Suppressor macrophage treated with lipopolysaccharide for 1 hour (primary cell): ENCODE results near the gene CAMK1D.

Experiments
- DNase-seq, 3 donors: peaks; one replicate each; pipeline ENCODE4 v3.0.0-alpha.2; 2020 to 2022

Gene CAMK1D

DNA sequence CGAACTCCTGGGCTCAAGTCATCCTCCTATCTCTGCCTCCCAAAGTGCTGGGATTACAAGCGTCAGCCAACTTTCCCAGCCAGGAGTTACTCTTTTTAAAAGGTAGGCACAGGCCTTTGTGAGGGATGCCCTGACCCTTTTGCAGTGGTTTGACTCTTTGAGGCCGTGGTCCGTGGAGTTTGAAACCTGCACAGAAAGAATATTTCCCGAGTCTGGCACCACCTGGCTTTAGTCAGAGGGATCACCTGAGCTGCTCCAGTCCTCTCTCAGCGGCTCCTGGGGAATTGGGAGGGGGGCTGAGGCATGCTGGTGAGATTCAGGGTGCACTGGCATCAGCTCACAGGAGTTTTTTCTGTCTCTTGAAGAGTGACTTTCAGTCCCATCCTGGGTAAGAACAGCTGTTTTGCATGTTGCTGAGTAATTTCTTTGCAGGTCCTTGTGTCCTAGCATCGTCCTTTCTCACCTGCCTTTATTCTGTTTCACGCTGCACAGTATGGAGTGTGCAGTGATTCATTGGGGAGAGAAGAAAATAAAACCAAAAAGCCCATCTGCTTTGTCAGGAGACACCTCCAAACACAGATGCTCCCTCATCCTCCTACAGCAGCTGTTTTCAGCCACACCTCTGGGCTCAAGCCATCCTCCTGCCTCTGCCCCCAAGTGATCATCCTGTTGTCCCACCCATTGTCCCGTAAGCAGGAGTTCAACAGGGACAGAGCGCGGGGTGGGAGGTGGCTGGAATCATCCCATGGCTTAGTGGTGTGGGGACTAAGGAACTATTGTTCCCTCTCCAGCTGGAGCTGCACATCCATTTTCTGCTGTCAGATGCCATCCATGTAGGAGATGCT lies 284.7 kb downstream of the CAMK1D start:
- DNase-seq: no peak

DNA sequence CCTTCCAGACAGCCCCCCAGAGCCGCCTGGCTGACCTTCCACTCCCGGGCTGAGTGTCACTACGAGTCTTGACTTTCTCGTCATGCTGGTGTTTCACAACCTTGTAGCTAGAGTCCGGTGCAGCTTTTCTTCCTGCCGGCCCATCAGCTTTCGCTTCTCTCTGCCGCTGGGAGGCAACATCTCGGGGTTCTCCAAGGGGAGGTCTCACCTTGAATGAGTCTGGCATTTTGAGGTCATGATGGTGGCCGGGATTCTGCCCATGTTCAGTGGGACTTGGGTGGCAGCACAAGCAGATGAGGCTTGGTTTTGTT lies 285.2 kb downstream of the CAMK1D start:
- DNase-seq: no peak

- DNase-seq: no peak
Observed at GRCh38 chr10:12635127-12635541, 285.8 kb downstream of the CAMK1D start.

DNA sequence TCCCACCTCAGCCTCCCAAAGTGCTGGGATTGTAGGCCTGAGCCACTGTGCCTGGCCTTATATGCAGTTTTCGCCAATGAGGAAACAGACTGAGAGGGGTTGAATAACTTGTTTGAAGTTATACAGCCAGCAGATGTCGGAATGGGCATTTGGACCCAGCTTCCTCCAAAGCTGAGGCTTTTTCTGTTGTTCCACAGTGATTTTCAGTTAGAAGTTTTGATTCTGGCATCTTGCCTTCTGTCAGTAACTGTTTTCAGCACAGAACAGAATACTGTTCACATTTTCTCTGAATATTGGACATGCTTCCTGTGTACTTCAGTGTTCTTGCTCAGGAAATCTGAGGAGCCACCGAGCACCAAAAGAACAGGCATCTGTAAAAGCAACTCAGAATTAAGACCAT lies 287.2 kb downstream of the CAMK1D start:
- no peak for DNase-seq

- no peak for DNase-seq
Observed at GRCh38 chr10:12637649-12638048, 288.3 kb downstream of the CAMK1D start.

DNA sequence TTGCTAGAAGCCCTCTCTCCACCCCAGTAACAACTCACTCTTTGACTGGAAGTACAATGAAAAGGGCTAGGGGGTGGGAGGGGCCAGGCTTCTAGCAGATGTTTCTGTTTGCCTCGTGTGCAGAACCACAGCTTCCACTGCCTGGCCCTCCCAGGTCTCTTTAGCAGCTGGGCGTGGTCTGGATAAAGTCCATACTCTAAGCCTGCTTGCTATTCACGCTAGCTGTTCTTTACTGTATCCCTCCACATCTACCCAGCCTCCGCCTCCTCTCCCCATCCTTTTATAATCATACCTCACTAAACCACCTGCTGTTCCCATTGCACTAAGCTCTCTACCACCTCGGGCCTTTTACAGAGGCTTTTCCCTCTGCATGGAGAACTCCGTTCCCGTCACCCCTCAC lies 288.8 kb downstream of the CAMK1D start:
- DNase-seq: no peak

DNA sequence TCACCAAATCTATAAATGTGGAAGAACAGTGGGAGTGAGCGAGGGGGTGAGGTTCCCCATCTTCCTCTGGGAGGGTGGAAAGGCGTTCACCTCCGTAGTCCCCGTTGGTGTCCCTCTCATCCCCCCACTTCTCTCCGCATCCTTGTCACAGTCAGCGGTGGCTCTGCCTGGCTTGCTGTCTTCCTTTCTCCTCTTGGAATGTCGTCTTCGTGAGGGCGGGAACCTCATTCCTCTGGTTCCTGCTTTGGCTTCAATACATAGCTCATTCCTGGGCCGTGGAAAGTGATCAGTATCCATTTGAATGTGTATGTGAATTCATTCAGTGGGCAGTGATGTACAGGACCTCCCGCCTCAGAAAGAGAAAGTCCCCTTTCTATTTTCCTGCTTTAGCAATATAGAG lies 289.4 kb downstream of the CAMK1D start:
- no peak for DNase-seq

- no peak for DNase-seq
Observed at GRCh38 chr10:12639996-12640944, 290.9 kb downstream of the CAMK1D start.

DNA sequence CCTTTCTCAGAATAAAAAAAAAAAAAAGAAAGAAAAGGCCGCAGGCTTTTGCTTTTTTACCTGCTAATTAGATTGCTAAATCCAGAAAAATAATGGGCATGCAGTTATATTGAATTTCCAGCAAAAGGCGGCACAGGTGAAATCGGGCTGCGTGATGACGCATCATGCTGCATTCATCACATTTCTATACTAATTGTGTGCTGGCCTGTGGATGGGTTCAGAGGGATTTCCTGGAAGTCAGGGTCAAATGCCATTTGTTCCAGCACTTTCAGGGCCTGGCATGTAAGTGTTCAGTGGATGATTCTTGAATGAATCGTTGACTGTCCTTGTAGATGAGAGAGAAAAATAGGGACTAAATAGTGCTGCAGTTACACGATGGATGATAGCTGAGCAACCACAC lies 292.7 kb downstream of the CAMK1D start:
- no peak for DNase-seq

DNA sequence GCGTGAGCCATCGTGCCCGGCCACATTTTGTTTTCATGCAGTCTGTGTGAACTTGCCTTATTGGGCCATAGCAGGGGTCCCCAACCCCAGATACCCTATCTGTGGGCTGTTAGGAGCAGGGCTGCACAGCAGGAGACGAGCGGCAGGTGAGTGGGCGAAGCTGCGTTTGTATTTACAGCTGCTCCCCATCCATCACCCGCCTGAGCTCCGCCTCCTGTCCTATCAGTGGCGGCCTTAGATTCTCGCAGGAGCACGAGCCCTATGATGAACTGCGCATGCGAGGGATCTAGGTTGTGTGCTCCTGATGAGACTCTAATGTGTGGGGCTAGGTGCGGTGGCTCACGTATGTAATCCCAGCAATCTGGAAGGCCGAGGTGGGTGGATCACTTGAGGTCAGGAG lies 293.9 kb downstream of the CAMK1D start:
- no peak for DNase-seq

DNA sequence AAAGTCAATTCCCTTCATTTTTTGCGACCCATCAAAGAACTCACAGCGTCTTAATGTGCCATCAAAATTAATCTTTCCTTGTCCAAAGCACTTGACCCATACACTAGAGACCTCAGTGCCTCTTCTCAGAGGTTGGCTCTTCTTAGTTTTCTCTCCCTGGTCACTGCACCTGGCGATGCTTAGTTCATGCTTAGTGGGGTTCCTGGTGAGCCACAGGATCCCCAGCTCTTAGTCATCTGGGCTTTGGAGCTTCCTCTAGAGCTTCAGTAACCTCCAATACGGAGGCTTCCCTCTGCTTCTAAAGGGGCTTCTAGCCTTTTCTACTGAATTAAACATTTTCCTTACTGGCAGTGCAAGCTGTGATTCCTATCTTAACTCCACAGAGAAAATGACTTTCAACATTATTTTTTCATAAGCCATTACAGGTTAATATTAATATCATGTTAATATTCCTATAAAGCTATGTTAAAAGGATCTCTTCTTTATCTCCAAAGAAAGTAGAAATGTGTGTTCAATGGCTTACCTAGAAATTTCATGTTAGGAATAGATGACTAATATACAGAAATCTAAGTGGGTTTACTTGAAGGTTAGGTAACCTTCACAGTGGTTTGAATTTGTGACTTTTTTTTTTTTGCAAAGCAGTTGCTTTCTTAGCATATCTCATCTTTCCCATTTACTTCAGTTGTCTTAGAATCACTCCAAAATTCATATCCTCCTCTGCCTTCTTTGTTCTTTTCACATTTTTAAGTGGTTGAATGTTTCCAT lies 295.2 kb downstream of the CAMK1D start:
- DNase-seq: no peak

- no peak for DNase-seq
Observed at GRCh38 chr10:12645449-12645848, 296.1 kb downstream of the CAMK1D start.

DNA sequence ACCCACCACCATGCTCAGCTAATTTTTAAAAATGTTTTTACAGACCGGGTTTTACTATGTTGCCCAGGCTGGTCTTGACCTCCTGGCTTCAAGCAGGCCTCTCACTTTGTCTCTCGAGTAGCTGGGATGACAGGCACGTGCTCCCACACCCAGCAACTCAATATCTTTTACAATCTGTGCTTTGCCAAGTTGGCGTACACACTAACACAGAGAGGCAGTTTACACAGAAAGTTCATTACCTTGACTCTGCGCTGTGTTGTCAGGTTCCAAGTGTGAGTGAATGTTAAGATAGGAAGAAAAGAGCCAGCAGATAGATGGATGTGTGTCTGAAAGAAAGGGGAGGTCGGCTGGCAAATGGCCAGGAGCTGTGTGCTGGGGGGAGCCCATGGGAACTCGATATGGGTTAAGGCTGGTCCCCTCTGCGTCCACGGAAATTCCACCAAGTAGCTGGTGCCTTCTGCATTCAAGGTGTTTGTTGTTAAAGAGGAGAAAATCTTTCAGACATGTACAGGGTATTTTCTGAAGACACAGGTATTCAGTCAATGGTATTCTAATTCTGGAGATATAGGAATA lies 299.8 kb downstream of the CAMK1D start:
- no peak for DNase-seq

- DNase-seq: no peak
Observed at GRCh38 chr10:12650122-12650521, 300.8 kb downstream of the CAMK1D start.

- DNase-seq: no peak
Observed at GRCh38 chr10:12650538-12651298, 301.4 kb downstream of the CAMK1D start.

DNA sequence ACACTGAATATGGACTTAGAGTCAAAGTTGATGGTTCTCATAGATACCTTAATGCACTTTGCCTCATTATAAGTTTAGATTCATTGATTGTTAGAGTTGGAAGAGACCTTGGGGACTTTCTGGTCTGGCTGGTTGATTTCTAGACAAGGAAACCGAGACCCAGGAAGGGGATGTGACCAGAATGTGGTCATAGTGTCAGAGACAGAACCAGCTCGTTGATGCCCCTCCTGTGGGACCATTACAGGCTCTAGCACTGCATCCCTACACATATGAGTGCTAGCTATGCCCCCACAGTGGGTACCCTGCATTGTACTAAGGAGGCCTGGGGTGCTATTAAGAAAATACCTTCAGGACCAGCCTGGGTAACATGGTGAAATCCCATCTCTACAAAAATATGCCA lies 306.6 kb downstream of the CAMK1D start:
- DNase-seq: no peak

GRCh38 chr10:12656518-12657142 lies 307.3 kb downstream of the CAMK1D start:
- peak; percentile 59 to 80 (median 76) for DNase-seq

DNA sequence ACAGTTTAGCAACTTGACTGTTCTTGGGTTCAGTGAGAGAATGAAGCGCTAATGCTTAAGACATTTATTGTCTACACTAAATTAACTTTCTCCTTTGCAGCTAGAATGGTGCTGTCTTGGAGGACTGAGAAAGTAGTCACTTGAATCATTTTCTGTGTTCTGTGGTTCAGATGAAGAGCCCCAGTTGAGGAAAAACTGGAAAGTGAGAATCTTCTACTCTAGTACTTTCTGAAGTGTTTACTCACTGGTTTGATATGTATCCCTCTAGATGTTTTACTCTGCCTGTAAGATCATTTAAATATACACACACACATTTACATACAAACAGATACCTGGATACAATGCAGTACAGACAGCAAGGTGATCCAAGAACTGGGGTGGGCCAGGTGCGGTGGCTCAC lies 308.1 kb downstream of the CAMK1D start:
- no peak for DNase-seq

GRCh38 chr10:12658526-12658925 lies 309.2 kb downstream of the CAMK1D start:
- no peak for DNase-seq

DNA sequence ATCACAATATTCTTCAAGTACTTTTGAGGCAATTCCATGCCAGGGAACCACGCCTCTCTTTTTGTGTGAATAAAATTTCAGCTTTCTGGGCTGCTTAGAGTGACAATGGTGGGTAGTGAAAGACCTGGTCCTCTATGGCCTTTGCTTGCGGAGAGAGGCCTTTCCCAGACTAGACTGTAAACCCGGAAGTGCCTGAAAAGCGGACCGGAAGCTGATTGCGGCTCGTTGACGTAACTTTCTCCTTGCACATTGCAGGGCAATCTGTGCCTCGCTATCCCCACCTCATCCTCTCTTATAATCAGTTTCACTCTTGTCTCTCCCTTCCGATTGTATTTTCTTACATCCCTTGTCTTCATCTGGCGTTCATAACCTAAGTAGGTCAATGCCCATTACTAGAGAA lies 310.4 kb downstream of the CAMK1D start:
- no peak for DNase-seq

- DNase-seq: no peak
Observed at GRCh38 chr10:12660812-12661211, 311.5 kb downstream of the CAMK1D start.

DNA sequence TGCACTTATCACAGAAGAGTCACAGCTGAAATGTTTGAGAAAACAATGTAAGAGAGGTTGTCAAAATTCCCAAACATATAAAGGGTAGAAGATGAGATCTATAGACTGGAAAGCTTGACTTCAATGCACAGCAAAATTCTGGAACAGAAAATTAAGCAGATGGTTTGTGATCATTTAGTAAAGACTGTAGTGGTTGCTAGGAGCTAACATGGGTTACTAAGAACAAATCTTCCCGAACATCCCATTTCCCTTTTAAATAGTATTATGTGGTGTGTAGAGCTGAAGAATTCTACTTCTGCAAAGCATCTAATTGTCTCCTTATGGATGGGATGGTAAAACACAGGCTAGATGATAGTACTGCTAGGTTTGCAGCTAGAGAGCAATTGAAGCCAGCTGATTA lies 312.3 kb downstream of the CAMK1D start:
- no peak for DNase-seq
